Tibial nerve (tissue), 4 donors: Measurements from ENCODE around the gene DYNLRB1.

Source experiments
- EP300 ChIP-seq, 2 donors: sonication (generic); formaldehyde crosslinking; IDR thresholded peaks; one replicate each; pipeline ENCODE4 v1.6.1; 2017; ENCODE audit warnings: antibody characterized with exemption in 2 of 2, mild to moderate bottlenecking in 1 of 2
- POLR2A ChIP-seq, 2 donors: fragments of 450-650 bp; IDR thresholded peaks; one replicate each; pipeline ENCODE4 v1.6.1; 2017; ENCODE audit warnings: antibody characterized with exemption in 2 of 2, mild to moderate bottlenecking in 2 of 2, moderate library complexity in 2 of 2
- TF ChIP-seq, protein P1 (sequence below), 5 experiments: fragments of 200-600 bp in 3 of 5; fragments of 450-650 bp in 2 of 5; sonication (generic) in 3 of 5; IDR thresholded peaks; one replicate each; pipeline ENCODE4 v1.5.1; 2016 to 2019; ENCODE audit warnings: antibody characterized with exemption in 5 of 5, mild to moderate bottlenecking in 3 of 5, moderate library complexity in 2 of 5

DNA sequence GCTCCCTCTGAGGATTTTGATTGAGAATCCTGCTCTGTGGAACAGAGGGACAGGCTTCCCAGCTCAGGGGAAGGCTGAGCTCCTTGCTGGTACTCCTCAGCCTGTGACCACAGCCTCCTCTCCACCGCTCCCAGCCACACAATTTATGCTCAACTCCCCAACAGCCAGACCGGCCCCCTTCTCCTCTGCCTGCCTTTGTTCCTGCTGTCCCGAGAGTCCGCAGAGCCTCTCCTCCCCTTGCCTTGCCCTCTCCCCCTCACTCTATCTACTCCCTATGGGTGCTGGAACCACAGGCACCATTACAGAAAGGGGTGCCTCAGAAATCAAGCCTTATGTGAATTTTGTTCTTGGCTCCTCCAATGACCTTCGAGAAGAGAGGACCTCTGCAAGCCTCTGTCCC lies 58.2 kb downstream of the DYNLRB1 start:
- TF ChIP-seq POLR2A (IDR thresholded peaks at IDR 0.05) = no peak
- TF ChIP-seq, protein P1, sequence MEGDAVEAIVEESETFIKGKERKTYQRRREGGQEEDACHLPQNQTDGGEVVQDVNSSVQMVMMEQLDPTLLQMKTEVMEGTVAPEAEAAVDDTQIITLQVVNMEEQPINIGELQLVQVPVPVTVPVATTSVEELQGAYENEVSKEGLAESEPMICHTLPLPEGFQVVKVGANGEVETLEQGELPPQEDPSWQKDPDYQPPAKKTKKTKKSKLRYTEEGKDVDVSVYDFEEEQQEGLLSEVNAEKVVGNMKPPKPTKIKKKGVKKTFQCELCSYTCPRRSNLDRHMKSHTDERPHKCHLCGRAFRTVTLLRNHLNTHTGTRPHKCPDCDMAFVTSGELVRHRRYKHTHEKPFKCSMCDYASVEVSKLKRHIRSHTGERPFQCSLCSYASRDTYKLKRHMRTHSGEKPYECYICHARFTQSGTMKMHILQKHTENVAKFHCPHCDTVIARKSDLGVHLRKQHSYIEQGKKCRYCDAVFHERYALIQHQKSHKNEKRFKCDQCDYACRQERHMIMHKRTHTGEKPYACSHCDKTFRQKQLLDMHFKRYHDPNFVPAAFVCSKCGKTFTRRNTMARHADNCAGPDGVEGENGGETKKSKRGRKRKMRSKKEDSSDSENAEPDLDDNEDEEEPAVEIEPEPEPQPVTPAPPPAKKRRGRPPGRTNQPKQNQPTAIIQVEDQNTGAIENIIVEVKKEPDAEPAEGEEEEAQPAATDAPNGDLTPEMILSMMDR (IDR thresholded peaks at IDR 0.05) = no peak
- TF ChIP-seq EP300 (IDR thresholded peaks at IDR 0.05) = no peak
